Erythroblast (primary cell): ENCODE data around the gene HIVEP1.

Experiments
- GATA1 ChIP-seq: IDR thresholded peaks from 2 replicates; pipeline ENCODE4 v1.6.1; 2011; ENCODE audit warnings: low read depth, mild to moderate bottlenecking, control low read depth, low read length, moderate library complexity
- POLR2A ChIP-seq: IDR thresholded peaks from 2 replicates; pipeline ENCODE4 v1.6.1; 2011; ENCODE audit warnings: mild to moderate bottlenecking, low read length

- TF ChIP-seq POLR2A (no peak), GATA1 (no peak)
Observed at GRCh38 chr6:12017263-12017662, 5.2 kb downstream of the HIVEP1 start.
